Right lobe of liver (tissue), 6 donors: ENCODE data around the gene STK11. TPM values are rescaled to one million over a fixed set of nuclear protein-coding genes. Genes with fewer than 3 reads are reported as not detected.
A peak's percentile ranks its signal among the peaks of the same experiment; 100 is the strongest.

ENCODE experiments used
- ATAC-seq, 4 donors: fragments of 200-7000 bp; cut with Tn5 transposase; one replicate each; pipeline ENCODE4 v1.9.1; 2020; ENCODE audit warnings: mild to moderate bottlenecking in 4 of 4, moderate library complexity in 4 of 4
- DNase-seq, 3 donors: peaks; one replicate each; pipeline ENCODE4 v3.0.0-alpha.2; 2020
- H3K27ac ChIP-seq, 3 donors: fragments of 200-600 bp; one replicate each; pipeline ENCODE4 v1.8.0; 2022
- H3K27me3 ChIP-seq, 2 donors: fragments of 200-600 bp; one replicate each; pipeline ENCODE4 v1.8.0; 2022
- H3K36me3 ChIP-seq, 4 donors: fragments of 200-600 bp; sonication (generic) in 1 of 4; one replicate each; pipeline versions ENCODE4 v1.5.1 to v1.8.0; 2017 to 2022; ENCODE audit warnings: control low read depth in 1 of 4
- H3K4me1 ChIP-seq, 4 donors: fragments of 200-600 bp; sonication (generic) in 1 of 4; one replicate each; pipeline versions ENCODE4 v1.5.1 to v1.8.0; 2017 to 2022; ENCODE audit warnings: control low read depth in 1 of 4
- H3K4me3 ChIP-seq, 3 donors: fragments of 200-600 bp; one replicate each; pipeline ENCODE4 v1.8.0; 2022
- H3K9me3 ChIP-seq, 4 donors: fragments of 200-600 bp; sonication (generic) in 1 of 4; one replicate each; pipeline versions ENCODE4 v1.5.1 to v1.8.0; 2017 to 2022; ENCODE audit warnings: control low read depth in 1 of 4
- CTCF ChIP-seq, 4 donors: fragments of 200-600 bp in 3 of 4; fragments of 450-650 bp in 1 of 4; IDR thresholded peaks; one replicate each; pipeline versions ENCODE4 v1.5.1 to v1.8.0; 2016 to 2022; ENCODE audit warnings: antibody characterized with exemption in 4 of 4, mild to moderate bottlenecking in 2 of 4
- POLR2A ChIP-seq: fragments of 450-650 bp; IDR thresholded peaks from one replicate; pipeline ENCODE4 v1.6.1; 2017; ENCODE audit warnings: antibody characterized with exemption, mild to moderate bottlenecking
- WGBS: methylation state at CpG from one replicate; pipeline ENCODE4 v1.1.6; 2018; ENCODE audit warnings: low coverage, low lambda C conversion rate; ENCODE audit not compliant: insufficient coverage; ENCODE audit errors: missing lambda C conversion rate; 5-methylcytosine and 5-hydroxymethylcytosine counted together
- intact Hi-C, 2 donors: fragments of 100-400 bp; cut with DNase I; formaldehyde crosslinking; loops; one replicate each; pipeline versions ENCODE4 v1.11.2 to v1.14.1; 2022
- total RNA-seq, 6 experiments: library from RNA; depleted of rRNA in 2 of 6; stranded (reverse); fragments of >200 nt in 2 of 6; fragmentation: NEBNext Ultra II Directional in 3 of 6; extraction: Animal tissue kit (Norgen Biotek cat#: 25700) in 3 of 6; gene quantifications; one replicate each; pipeline versions ENCODE4 v1.1.0 to v1.2.4, GENCODE V29; 2016 to 2023
- donor health status: DM: no; HTN: yes; CAD: no.
- donor health status: DM: no; HTN: no; CAD: no.
- donor health status: DM: no; HTN: no; CAD: no.
- donor health status: DM: no; HTN: yes; CAD: no.
- donor health status: DM: no; HTN: yes; CAD: no.

STK11 gene
- total RNA-seq, 6 experiments from 2014 or later, result 23.8 to 34.0 (median 29.5) TPM

- Histone ChIP-seq H3K27me3 (no peaks in the 10 kb centered on the region), H3K4me1 (peaks cover 0 to 5% (median under 1%) of the 10 kb centered on the region in 4 donors), H3K27ac (no peak overlapping the region), H3K4me3 (no peak overlapping the region), H3K36me3 (no peaks in the 10 kb centered on the region), H3K9me3 (no peaks in the 10 kb centered on the region)
- 61% methylated on average over 8 of the region's 25 CpGs for WGBS
- peak in 1 of 4 donors; percentile 7 for ATAC-seq
- intact Hi-C loops, result no loop called here
- DNase-seq, result no peak
- TF ChIP-seq POLR2A (no peak), CTCF (IDR thresholded peaks at IDR 0.05) (no peak)
Measured at GRCh38 chr19:1177322-1178114, 28.1 kb upstream of the STK11 start.

DNA sequence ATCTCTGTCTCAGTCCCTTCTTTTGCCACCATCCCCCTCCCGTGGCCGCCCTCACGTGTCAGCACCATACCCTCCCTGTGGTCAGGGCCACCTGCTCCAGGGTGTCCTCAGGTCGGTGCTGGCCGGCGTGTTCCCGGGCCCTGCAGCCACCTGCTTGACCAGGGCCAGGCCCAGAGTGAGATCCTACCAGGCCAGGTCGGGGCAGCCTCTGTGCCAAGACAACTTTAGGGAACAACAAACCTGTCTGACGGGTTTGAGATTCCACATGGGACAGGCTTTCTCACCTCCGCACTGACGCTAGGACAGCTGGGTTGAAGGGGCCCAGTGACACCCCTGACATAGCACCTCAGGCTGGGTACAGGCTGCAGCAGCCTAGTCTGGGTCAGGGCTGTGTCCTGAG lies 24.0 kb upstream of the STK11 start:
- intact Hi-C loops, result loop anchor here in 1 of 2 donors (10.0 kb wide), 1 partner anchor 67 kb away; no protein-coding TSS in a partner anchor
- no peak for TF ChIP-seq CTCF (IDR thresholded peaks at IDR 0.05)
- no peak for TF ChIP-seq POLR2A
- Histone ChIP-seq H3K4me1 (peaks cover 0 to 8% (median 0%) of the 10 kb centered on the region in 4 donors), H3K4me3 (no peak overlapping the region), H3K27me3 (no peaks in the 10 kb centered on the region), H3K27ac (no peak overlapping the region), H3K36me3 (no peaks in the 10 kb centered on the region), H3K9me3 (no peaks in the 10 kb centered on the region)
- peak in 1 of 3 donors; percentile 57 for DNase-seq
- WGBS, result 79% methylated on average over 7 of the region's 11 CpGs
- peak in 2 of 4 donors; percentile 3 to 9 for ATAC-seq

- intact Hi-C loops, result loop anchor here in 1 of 2 donors (10.0 kb wide), 1 partner anchor 67 kb away; no protein-coding TSS in a partner anchor
- Histone ChIP-seq H3K36me3 (no peaks in the 10 kb centered on the region), H3K4me3 (no peak overlapping the region), H3K27ac (no peak overlapping the region), H3K4me1 (peaks cover 0 to 8% (median 0%) of the 10 kb centered on the region in 4 donors), H3K9me3 (no peaks in the 10 kb centered on the region), H3K27me3 (no peaks in the 10 kb centered on the region)
- 95% methylated on average over 3 of the region's 10 CpGs for WGBS
- no peak for TF ChIP-seq CTCF (IDR thresholded peaks at IDR 0.05)
- TF ChIP-seq POLR2A, result no peak
- ATAC-seq (no peak), DNase-seq (no peak)
Measured at GRCh38 chr19:1182068-1182467, 23.5 kb upstream of the STK11 start.

GRCh38 chr19:1182727-1183126 lies 22.9 kb upstream of the STK11 start:
- no peaks in the 10 kb centered on the region for H3K27me3 ChIP-seq
- H3K36me3 ChIP-seq, result no peaks in the 10 kb centered on the region
- no peaks in the 10 kb centered on the region for H3K9me3 ChIP-seq
- no peak overlapping the region for H3K4me3 ChIP-seq
- TF ChIP-seq POLR2A (no peak), CTCF (IDR thresholded peaks at IDR 0.05) (no peak)
- ATAC-seq (no peak), DNase-seq (no peak)
- WGBS, result 93% methylated on average over 9 of the region's 11 CpGs
- intact Hi-C loops, result loop anchor here in 1 of 2 donors (10.0 kb wide), 1 partner anchor 68 kb away; no protein-coding TSS in a partner anchor
- no peak overlapping the region for H3K27ac ChIP-seq
- peaks cover 0 to 8% (median 0%) of the 10 kb centered on the region in 4 donors for H3K4me1 ChIP-seq
